ENCODE data around the gene GATA5.

GATA5 gene

DNA sequence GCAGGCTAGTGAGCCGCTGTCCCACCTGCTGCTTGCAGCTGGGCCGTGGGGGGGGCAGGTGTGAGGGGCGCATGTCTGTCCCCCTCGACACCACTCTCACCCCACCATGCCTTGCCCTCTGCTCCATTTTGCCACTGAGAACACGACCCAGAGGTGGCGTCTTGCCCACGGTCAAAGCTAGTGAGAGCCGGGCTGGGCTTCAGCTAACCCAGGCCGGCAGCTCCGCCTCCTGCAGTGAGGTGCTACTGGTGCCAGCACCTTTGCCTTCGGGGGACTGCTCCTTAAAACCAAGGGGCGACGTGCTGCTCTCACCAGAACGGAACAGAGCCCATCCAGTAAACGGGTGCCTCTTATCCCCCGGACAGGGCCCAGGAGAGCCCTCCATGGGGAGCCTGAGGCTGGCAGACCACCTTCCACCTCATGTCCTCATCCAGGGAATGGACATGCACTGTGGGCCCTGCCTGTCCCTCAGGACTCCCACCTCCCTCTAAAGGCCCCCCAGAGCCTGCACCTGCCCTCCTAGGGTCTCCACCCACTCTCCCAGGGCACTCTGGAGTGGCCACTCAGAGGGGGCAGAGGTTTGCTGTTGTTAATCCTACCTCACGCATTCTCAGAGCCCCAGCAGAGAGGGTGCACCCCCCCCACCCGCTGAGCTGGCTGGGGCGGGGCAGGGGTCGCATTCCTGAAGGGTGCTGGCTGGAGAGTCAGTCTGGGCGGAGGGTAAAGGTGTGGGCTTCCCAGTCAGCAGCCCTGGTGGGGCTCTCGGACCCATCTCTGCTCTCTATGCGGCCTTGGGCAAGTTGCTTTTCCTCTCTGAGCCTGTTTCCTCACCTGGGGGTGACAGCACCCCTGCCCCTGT is 51.3 kb downstream of the GATA5 start:
- Histone ChIP-seq H3K27me3 (ENCODE audit: control insufficient read depth, insufficient read depth, low read length) (no peaks in the 10 kb centered on the region), H3K79me2 (no peaks in the 10 kb centered on the region), H3K4me1 (peaks cover 31% of the 10 kb centered on the region), H2AFZ (no peak overlapping the region), H3K9ac (no peak overlapping the region), H3K27ac (no peak overlapping the region), H3K4me3 (ENCODE audit: low read depth, low read length) (no peak overlapping the region), H3K9me3 (ENCODE audit: control insufficient read depth, low read length) (no peaks in the 10 kb centered on the region), H3K4me2 (ENCODE audit: low read length) (no peak overlapping the region), H3K36me3 (ENCODE audit: control insufficient read depth, insufficient read depth, low read length) (no peaks in the 10 kb centered on the region)
- TF ChIP-seq, protein P1, sequence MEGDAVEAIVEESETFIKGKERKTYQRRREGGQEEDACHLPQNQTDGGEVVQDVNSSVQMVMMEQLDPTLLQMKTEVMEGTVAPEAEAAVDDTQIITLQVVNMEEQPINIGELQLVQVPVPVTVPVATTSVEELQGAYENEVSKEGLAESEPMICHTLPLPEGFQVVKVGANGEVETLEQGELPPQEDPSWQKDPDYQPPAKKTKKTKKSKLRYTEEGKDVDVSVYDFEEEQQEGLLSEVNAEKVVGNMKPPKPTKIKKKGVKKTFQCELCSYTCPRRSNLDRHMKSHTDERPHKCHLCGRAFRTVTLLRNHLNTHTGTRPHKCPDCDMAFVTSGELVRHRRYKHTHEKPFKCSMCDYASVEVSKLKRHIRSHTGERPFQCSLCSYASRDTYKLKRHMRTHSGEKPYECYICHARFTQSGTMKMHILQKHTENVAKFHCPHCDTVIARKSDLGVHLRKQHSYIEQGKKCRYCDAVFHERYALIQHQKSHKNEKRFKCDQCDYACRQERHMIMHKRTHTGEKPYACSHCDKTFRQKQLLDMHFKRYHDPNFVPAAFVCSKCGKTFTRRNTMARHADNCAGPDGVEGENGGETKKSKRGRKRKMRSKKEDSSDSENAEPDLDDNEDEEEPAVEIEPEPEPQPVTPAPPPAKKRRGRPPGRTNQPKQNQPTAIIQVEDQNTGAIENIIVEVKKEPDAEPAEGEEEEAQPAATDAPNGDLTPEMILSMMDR (IDR thresholded peaks at IDR 0.05) = no peak

DNA sequence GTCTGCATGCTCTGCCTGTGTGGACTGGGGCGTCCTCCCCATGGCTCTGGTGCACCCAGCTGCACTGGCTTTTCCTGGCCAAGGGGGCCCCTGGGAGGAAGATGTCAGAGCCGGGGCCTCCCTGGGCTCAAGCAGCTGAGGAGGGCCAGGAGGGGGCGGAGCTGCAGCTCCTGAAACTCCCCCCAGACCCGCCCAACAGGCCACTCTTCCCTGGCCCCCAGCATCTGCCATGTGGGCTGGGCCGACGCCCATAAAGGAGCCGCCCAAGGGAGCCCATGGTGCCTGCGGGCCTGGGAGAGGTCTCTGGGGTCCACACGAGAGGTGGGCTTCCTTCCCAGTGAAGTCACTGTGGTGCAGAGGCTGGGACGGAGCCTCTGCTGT is 52.5 kb downstream of the GATA5 start:
- Histone ChIP-seq H3K4me2 (ENCODE audit: low read length) (no peak overlapping the region), H3K4me1 (peaks cover 27% of the 10 kb centered on the region), H3K27ac (no peak overlapping the region), H3K9ac (no peak overlapping the region), H3K79me2 (no peaks in the 10 kb centered on the region), H2AFZ (no peak overlapping the region), H3K27me3 (ENCODE audit: control insufficient read depth, insufficient read depth, low read length) (no peaks in the 10 kb centered on the region), H3K9me3 (ENCODE audit: control insufficient read depth, low read length) (no peaks in the 10 kb centered on the region), H3K4me3 (ENCODE audit: low read depth, low read length) (no peak overlapping the region), H3K36me3 (ENCODE audit: control insufficient read depth, insufficient read depth, low read length) (no peaks in the 10 kb centered on the region)
- TF ChIP-seq, protein P1 (IDR thresholded peaks at IDR 0.05) = no peak

DNA sequence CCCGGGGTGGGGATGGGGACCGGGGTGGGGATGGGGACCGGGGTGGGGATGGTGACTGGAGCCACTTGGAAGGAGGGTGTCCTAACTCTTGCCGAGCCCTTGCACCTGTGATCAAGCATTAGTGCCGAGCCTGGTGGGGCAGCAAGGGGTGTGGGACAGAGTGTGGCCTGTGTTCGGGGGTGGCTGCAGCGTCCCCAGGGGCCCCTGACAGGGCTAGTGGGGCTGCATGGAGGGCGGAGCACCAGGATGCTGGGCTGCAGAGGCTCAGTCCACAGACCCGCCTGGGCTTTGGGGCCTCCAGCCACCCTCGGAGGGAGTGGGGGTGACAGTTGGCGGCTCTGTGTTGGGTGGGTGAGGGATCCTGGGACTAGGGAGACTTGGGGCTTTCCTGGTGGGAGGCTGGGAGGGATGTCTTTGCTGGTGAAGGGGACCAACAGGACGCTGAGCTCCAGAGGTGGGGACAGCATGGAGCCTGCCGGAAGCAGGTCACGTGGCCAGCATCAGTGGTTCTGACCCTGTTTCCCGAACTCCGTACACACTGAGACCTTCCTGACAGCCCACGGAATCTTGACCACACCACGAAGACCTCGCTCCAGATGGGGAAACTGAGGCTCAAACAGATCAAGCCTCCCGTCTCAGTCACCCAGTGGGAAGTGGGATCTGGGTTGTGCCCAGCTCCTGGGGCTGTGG is 53.0 kb downstream of the GATA5 start:
- TF ChIP-seq, protein P1 (IDR thresholded peaks at IDR 0.05) = no peak
- Histone ChIP-seq H3K4me3 (ENCODE audit: low read depth, low read length) (no peak overlapping the region), H3K27me3 (ENCODE audit: control insufficient read depth, insufficient read depth, low read length) (no peaks in the 10 kb centered on the region), H3K9ac (no peak overlapping the region), H3K36me3 (ENCODE audit: control insufficient read depth, insufficient read depth, low read length) (no peaks in the 10 kb centered on the region), H2AFZ (no peak overlapping the region), H3K79me2 (no peaks in the 10 kb centered on the region), H3K4me2 (ENCODE audit: low read length) (no peak overlapping the region), H3K4me1 (peaks cover 22% of the 10 kb centered on the region), H3K9me3 (ENCODE audit: control insufficient read depth, low read length) (no peaks in the 10 kb centered on the region), H3K27ac (no peak overlapping the region)

DNA sequence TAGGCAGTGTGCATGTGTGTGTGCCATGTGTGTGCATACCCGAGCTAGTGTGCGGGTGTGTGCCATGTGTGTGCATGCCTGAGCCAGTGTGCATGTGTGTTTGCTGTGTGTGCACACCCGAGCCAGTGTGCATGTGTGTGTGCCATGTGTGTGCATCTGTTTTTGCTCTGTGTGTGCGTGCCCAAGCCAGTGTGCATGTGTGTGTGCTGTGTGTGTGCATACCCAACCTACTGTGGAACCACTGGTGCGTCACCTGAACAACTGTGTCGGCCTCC is 54.1 kb downstream of the GATA5 start:
- H3K36me3 ChIP-seq (ENCODE audit: control insufficient read depth, insufficient read depth, low read length) = no peaks in the 10 kb centered on the region
- H3K4me1 ChIP-seq = peaks cover 15% of the 10 kb centered on the region
- H3K4me3 ChIP-seq (ENCODE audit: low read depth, low read length) = no peak overlapping the region
- H3K9me3 ChIP-seq (ENCODE audit: control insufficient read depth, low read length) = no peaks in the 10 kb centered on the region
- H3K27ac ChIP-seq = no peak overlapping the region
- H2AFZ ChIP-seq = no peak overlapping the region
- H3K4me2 ChIP-seq (ENCODE audit: low read length) = no peak overlapping the region
- no peaks in the 10 kb centered on the region for H3K27me3 ChIP-seq (ENCODE audit: control insufficient read depth, insufficient read depth, low read length)
- H3K9ac ChIP-seq = no peak overlapping the region
- H3K79me2 ChIP-seq = no peaks in the 10 kb centered on the region
- TF ChIP-seq, protein P1 (IDR thresholded peaks at IDR 0.05) = no peak
